Heart left ventricle (tissue), 13 donors: ENCODE results near the gene ARFIP1.

Source experiments
- POLR2A ChIP-seq, 2 donors: fragments of 450-650 bp; IDR thresholded peaks; one replicate each; pipeline ENCODE4 v1.6.1; 2017; ENCODE audit warnings: antibody characterized with exemption in 2 of 2, mild to moderate bottlenecking in 2 of 2, moderate library complexity in 2 of 2
- TF ChIP-seq, protein P1 (sequence below), 12 donors: fragments of 200-600 bp; sonication (generic) in 4 of 12; IDR thresholded peaks; one replicate each; pipeline versions ENCODE4 v1.5.0 to v1.8.0; 2018 to 2022; ENCODE audit warnings: antibody characterized with exemption in 12 of 12, mild to moderate bottlenecking in 5 of 12
- donor health status: ischemic (EF 13 %, LVEDD 7.1; RV severe dilation, severe dysfunction).
- donor health status: DM: no; HTN: yes; CAD: no.
- donor health status: DM: no; HTN: no; CAD: no.
- donor health status: ischemic (EF 25% LVEDD 6.9; RV normal size, moderate dysfunction).
- donor health status: ischemic (EF 25% LVEDD 5.7; RV mildly dilated, moderate dysfunction).
- donor health status: ischemic (EF 35%, LVEDD 5.7; RV mildly dilated, moderate dysfunction).
- donor health status: nonischemic (EF 11% LVEDD 7.7; RV severe dilation, severe dysfunction).
- donor health status: DM: yes; HTN: yes; CAD: no.
- donor health status: PGD.
- donor health status: ischemic (EF 29% LVEDD 5.4; RV normal size, mild dysfunction).
- donor health status: nonischemic (EF 23%, LVEDD 6.1; RV moderate dilation, normal function).

DNA sequence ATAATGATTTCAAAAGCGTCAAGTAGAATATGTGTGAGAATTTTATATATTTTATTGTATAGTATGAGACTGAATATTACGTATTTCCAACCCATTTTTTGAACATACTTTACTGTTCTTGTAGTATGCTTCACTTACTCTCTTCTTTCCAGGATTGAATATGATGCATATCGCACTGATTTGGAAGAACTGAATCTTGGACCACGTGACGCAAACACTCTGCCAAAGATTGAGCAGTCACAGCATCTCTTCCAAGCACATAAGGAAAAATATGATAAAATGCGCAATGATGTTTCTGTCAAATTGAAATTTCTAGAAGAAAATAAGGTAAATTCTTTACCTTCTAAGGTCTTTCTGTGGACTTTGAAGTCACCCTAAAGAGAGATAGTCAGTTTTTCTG lies 108.2 kb downstream of the ARFIP1 start:
- TF ChIP-seq, protein P1, sequence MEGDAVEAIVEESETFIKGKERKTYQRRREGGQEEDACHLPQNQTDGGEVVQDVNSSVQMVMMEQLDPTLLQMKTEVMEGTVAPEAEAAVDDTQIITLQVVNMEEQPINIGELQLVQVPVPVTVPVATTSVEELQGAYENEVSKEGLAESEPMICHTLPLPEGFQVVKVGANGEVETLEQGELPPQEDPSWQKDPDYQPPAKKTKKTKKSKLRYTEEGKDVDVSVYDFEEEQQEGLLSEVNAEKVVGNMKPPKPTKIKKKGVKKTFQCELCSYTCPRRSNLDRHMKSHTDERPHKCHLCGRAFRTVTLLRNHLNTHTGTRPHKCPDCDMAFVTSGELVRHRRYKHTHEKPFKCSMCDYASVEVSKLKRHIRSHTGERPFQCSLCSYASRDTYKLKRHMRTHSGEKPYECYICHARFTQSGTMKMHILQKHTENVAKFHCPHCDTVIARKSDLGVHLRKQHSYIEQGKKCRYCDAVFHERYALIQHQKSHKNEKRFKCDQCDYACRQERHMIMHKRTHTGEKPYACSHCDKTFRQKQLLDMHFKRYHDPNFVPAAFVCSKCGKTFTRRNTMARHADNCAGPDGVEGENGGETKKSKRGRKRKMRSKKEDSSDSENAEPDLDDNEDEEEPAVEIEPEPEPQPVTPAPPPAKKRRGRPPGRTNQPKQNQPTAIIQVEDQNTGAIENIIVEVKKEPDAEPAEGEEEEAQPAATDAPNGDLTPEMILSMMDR (IDR thresholded peaks at IDR 0.05), result no peak
- TF ChIP-seq POLR2A (IDR thresholded peaks at IDR 0.05), result no peak
